NCI-H748 (cell line): ENCODE results near the gene PCDHGA5.
"Not testable (repeated sequence)": the region's sequence is repeated elsewhere in the genome, so short reads cannot be mapped to it uniquely, and the experiment has no call there.

Source experiments
- DNase-seq: peaks from one replicate; lab custom pipeline; 2025; ENCODE audit not compliant: unreplicated experiment; lab: John Stamatoyannopoulos, UW

PCDHGA5 gene

DNA sequence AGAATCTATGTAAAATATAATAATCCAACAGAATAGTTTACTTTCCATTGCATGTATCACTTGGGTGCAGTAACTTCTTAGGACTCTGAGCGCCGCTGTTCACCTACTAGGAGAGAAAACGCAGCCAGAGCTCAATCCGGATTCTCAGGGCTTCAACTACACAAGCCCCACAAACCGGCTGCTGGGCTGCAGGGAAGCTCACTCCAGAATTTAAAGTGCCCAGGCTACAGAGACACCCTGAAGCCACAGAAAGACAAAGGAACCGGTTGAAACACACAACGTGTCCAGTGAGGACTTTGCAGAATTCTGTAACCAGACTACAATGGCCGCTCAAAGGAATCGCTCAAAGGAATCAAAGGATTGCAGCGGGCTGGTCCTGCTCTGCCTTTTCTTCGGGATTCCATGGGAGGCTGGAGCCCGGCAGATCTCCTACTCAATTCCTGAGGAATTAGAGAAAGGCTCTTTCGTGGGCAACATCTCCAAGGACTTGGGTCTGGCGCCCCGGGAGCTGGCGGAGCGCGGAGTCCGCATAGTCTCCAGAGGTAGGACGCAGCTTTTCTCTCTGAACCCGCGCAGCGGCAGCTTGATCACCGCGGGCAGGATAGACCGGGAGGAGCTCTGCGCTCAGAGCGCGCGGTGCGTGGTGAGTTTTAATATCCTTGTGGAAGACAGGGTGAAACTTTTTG, 49.0 kb downstream of the PCDHGA5 start, which contains the start of gene PCDHGA10:
Gene PCDHGA10 (plus strand): TSS at position 134 of the 686 bp plus-strand sequence. CDS start 189 bp downstream, at position 323.
- peak; percentile 81 for DNase-seq

DNA sequence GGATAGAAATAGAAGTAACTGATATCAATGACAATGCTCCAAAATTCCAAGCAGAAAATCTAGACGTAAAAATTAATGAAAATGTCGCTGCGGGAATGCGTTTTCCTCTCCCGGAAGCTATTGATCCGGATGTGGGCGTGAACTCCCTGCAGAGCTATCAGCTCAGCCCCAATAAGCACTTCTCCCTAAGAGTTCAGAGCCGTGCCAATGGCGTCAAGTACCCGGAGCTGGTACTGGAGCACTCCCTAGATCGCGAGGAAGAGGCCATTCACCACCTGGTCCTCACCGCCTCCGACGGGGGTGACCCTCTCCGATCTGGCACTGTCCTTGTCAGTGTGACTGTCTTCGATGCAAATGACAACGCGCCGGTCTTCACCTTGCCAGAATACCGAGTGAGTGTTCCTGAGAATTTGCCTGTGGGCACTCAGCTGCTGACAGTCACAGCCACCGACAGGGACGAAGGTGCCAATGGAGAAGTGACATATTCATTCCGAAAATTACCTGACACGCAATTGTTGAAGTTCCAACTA, 49.6 kb downstream of the PCDHGA5 start:
- peak; percentile 50 for DNase-seq

DNA sequence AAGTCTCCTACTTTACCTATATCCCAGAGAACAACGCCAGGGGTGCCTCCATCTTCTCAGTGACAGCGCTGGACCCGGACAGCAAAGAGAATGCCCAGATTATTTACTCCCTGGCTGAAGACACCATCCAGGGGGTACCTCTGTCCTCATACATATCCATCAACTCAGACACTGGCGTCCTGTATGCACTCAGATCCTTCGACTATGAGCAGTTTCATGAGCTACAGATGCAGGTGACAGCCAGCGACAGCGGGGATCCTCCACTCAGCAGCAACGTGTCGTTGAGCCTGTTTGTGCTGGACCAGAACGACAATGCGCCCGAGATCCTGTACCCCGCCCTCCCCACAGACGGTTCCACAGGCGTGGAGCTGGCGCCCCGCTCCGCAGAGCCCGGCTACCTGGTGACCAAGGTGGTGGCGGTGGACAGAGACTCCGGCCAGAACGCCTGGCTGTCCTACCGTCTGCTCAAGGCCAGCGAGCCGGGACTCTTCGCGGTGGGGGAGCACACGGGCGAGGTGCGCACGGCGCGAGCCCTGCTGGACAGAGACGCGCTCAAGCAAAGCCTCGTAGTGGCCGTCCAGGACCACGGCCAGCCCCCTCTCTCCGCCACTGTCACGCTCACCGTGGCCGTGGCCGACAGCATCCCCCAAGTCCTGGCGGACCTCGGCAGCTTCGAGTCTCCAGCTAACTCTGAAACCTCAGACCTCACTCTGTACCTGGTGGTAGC, 50.7 kb downstream of the PCDHGA5 start:
- DNase-seq = not testable (repeated sequence)

DNA sequence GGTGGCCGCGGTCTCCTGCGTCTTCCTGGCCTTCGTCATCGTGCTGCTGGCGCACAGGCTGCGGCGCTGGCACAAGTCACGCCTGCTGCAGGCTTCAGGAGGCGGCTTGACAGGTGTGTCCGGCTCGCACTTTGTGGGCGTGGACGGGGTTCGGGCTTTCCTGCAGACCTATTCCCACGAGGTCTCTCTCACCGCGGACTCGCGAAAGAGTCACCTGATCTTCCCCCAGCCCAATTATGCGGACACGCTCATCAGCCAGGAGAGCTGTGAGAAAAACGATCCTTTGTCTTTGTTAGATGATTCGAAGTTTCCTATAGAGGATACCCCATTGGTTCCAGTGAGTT, 51.3 kb downstream of the PCDHGA5 start:
- DNase-seq = not testable (repeated sequence)
